COLO668 (cell line): ENCODE results near the gene CCNO.
A peak's percentile ranks its signal among the peaks of the same experiment; 100 is the strongest.

Source experiments
- DNase-seq: peaks from one replicate; lab custom pipeline; 2025; ENCODE audit not compliant: unreplicated experiment; lab: John Stamatoyannopoulos, UW

Gene CCNO, protein sequence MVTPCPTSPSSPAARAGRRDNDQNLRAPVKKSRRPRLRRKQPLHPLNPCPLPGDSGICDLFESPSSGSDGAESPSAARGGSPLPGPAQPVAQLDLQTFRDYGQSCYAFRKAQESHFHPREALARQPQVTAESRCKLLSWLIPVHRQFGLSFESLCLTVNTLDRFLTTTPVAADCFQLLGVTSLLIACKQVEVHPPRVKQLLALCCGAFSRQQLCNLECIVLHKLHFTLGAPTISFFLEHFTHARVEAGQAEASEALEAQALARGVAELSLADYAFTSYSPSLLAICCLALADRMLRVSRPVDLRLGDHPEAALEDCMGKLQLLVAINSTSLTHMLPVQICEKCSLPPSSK

DNA sequence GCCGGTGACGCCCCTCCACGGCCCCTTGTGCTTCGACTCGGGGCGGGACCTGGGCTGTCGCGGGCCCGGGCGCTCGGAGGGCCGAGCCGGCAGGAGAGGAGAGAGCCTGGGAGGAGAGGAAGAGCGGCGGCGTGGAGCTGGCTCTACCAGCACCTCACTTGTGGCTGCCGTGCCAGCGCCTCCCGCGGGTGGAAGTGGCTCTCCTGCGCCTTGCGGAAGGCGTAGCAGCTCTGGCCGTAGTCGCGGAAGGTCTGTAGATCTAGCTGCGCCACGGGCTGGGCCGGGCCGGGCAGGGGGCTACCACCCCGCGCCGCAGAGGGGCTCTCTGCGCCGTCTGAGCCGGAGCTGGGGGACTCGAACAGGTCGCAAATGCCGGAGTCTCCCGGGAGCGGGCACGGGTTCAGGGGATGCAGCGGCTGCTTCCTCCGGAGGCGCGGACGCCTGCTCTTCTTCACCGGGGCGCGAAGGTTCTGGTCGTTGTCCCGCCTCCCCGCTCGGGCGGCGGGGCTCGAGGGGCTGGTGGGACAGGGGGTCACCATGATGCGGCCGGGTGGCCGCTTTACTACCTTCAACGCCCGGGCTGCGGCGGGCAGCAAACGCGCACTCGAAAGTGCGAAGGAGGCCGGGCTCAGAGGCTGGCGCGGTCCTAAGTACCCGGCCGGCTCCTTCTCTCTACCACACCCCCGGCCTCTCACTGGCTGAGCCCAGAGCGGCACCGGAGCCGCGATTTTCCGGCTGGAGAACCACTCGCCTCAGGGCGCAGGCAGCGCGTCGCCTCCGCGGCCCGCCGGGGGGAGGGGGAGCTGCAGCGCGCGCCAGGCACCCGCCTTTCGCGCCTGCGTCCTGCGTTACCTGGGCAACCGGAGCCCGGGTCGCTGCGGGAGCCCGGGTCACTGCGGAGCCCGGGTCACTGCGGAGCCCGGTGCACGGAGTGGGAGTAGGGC is at the start of gene CCNO:
TSS of gene CCNO (minus strand) at position 624 of the 944 bp plus-strand sequence. CDS start at position 539, 85 bp downstream.
- peak; percentile 74 for DNase-seq

DNA sequence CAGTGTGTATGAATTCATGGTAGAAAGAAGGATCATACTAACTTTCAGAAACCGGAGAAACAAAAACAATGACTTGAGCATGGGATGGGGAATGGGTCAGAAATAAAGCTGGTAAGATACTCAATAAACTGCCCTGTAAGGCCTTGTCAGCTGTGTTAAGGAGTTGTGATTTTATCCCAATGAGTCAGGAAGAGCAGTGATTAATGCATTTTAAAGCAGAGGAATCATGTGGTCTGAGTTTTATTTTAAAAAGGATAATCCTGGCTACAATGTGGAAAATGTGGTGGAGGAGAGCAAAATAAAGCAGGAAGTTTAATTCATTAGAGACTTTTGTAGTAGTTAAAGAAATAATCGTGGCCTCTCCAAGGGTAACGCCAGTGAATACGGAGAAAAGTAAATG is 45.4 kb upstream of the CCNO start:
- DNase-seq = no peak

DNA sequence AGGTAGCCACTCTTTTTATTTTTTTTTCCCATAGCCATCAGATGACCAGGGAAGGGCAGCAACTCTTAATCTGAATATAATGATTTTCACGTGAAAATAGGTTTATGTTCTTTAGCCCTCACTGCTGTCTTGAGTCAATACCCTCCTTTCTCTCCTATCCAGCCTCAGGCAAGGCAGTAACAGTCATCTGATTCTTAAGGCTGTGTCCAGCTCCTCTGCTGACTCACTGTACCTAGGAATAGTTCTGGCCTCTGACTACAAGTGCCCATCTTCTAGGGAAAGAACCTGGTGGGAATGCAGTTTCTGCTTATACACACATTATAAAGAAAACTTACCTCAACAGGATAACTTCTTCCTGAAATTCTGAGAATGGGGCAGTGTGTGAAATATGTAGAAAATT is 43.4 kb upstream of the CCNO start:
- no peak for DNase-seq

DNA sequence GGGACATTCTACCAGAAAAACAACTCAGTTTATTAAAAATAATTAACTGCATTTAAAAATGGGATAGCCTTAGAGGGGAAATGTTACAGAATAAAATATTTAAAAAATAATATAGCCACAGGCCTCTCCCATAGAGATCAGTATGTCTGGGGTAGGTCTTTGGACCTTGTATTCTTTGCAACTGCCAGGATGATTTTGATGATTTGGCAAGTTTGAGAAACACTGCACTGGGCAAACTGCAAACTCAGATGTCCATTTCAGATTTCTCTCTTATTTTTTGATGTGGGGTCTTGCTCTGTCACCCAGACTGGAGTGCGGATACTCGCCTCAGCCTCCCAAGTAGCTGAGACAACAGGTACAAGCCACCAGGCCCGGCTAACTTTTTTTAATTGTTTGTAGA is 24.9 kb upstream of the CCNO start:
- no peak for DNase-seq

DNA sequence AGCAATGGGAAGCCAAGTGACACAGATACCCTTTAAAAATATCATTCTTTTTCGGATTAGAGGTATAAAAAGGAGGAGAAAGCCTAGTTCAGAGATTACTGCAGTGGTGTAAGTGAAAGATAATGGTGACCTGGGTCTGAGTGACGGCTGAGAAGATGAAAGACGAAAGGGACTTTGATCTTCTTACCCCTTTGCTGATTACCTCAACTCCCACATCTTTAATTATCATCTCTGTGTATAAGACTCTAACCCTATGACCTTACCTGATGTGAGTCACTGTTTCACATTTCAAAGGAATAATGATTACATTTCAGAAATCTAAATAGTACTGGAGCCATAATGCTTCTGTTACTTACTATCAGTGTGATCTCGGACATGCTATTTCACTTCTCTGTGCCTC is 21.4 kb upstream of the CCNO start:
- DNase-seq = no peak

DNA sequence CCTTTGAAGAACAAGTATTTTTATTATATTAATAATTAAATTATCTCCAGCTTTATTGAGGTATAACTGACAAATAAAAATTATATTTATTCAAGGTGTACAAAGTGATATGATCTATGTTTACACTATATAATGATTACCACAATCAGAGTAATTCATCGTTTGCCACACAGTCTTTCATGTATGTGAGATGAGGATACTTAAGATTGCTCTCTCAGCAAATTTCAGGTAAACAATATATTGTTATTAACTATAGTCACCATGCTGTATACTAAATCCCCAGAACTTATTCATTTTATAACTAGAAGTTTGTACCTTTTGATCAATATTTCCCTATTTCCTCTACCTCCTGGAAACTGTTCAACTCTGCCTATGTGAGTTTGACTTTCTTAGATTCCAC is 16.7 kb upstream of the CCNO start:
- DNase-seq = no peak

DNA sequence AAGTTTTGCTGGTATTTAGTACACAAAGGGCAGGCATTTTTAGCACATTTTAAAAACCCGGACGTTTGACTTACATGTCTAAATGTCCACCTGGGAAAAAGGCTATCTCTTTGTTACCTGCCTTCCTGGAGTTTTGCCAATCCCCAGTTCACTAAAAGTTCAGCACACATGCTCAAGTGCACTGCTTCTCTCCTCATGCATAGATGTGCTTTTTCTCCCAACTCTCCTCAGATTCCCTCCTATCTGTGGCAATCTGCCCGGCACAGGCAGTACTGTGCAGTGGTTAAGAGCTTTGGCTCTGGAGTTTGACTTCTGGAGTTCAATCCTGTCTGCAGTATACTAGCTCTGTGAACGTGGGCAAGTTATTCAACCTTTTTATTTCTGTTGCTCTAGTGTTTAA is 8.3 kb upstream of the CCNO start:
- no peak for DNase-seq

DNA sequence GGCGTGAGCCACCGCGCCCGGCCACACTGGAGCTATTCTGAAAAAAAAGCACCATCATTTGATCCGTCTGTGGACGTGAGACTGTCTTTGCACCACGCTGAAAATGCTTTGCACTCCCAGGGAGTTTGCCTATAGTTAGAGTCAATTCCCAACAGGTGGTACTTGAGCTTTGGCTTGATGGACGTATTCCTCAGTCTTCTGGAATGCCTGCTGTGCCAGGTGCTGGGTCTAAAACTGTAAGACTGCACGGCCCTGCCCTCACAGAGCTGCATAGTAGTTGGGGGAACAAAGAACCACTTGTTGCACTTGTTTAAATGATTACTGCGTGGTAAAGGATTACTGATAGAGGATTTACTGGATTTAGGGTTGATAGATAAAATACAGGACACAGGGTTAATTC is 3.4 kb upstream of the CCNO start:
- no peak for DNase-seq

DNA sequence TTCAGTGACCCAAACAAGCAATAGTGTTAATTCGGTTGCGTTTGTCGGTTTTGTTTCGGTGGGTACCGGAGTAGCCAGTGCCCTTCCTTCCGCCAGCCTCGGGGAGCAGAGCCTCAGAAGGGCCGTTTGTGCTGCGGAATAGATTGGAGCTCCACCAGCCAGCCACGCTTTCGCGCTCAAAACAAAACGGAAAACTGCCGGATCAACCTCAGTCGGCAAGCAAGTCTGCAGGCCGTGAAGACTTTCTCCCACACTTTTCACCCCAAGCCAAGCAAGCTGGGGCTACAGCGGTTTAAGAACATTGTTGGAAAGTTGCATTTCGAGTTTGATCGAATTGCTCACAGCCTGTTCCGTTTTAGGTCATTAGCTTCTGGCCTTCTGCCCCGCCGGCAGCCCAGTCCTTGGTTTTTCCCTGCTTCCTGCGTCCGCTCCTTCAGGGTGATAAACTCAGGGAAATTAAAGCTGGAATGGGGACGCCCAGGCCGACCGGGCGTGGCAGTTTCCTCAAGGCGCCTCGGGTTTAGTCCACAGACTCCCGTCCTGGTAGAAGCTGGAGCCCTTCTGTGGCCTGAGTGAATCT is 803 bp upstream of the CCNO start:
- no peak for DNase-seq

DNA sequence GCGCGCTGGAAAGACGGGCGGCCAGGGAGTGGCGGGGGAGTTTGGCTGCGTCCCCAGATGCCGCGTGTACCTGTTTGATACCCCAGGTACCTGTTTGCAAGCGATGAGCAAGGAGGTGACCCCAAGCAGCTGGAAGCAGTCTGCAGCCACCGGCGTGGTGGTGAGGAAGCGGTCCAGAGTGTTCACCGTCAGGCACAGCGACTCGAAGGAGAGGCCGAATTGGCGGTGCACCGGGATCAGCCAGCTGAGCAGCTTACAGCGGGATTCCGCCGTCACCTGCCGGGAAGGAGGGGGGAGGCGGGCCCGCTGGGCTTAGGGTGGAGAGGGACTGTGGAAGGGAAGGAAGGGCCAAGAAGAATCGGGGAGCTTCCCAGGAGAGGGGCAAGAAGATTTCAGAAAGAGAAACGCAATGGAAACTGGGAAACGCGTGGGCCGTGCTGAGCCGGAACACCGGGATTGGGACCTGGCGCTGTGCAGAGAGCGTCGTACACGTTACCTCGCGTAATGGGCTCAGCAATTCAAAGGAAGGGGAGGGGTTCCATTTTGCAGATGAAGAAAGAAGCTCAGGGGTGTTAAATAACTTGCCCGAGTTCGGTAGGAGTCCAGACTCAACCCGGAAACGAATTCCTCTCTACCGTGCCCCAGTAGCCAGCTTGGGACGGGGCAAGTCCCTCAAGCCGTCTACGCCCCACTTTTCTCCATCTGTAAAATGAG is 980 bp downstream of the CCNO start:
- DNase-seq = peak; percentile 39

DNA sequence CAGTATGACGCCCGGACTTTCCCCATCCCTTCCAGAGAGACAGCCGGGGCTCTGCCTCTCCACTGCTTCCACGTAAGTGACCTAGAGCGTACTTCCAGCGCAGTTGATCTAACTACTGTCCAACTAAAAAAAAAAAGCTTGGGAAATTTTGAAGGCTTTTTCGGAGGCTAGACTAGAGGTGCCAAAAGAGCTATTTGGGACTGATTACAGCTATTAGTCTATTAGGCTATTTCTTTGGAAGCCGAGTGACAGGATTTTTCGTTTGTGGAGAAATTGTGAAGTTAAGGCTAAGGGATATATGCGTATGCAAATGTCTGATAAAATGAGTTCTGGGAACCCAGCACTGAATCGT is 1.5 kb downstream of the CCNO start:
- DNase-seq = no peak

DNA sequence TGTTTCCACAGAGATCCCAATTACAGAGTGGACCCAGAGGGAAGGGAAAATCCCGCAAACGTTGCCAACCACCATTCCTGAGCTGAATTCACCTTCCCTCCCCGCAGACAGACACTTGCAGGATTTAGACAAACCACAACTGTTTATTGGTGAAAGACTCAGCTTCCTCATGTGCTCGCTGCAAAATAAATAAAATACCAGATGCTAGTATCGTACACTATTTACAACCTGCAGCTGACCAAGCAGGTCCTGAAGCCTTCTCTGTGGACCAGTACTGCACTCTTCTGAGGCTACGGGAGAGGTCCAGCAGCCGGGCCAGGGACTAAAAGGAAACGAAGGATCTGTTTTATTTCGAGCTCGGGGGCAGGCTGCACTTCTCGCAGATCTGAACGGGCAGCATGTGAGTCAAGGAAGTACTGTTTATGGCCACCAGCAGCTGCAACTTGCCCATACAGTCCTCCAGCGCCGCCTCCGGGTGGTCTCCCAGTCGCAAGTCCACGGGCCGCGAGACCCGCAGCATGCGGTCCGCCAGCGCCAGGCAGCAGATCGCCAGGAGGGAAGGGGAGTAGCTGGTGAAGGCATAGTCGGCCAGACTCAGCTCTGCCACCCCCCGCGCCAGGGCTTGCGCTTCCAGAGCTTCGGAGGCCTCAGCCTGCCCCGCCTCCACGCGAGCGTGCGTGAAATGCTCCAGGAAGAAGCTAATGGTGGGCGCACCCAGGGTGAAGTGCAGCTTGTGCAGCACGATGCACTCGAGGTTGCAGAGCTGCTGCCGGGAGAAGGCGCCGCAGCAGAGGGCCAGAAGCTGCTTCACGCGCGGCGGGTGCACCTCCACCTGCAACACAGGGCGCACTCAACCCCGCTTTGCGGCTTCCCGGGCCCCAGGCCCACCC is 2.1 kb downstream of the CCNO start:
- peak; percentile 29 for DNase-seq

DNA sequence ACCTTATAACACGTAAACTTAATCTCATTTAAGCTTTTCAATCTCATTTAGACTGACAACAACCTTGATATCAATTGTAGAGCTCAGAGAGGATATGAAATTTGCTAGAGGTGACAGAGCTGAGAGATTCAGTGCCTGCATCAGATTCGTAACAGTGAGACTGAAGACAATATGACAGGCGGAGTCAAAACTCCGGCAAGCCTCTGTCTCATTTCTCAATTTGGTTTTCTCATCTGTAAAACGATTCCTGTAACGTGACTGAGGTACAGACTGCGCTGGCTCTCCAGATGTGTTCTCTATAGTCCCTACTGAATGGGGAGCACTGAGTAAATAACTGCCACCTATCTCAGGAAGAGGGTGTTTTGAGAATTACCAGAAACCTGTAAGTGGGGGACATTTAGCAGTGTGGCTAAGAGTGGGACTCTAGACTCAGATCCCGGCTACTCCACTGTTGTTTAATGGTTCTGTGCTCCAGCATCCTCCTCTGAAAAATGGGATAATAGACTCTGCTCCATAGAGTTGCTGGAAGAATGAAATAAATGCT is 3.2 kb downstream of the CCNO start:
- DNase-seq = no peak

DNA sequence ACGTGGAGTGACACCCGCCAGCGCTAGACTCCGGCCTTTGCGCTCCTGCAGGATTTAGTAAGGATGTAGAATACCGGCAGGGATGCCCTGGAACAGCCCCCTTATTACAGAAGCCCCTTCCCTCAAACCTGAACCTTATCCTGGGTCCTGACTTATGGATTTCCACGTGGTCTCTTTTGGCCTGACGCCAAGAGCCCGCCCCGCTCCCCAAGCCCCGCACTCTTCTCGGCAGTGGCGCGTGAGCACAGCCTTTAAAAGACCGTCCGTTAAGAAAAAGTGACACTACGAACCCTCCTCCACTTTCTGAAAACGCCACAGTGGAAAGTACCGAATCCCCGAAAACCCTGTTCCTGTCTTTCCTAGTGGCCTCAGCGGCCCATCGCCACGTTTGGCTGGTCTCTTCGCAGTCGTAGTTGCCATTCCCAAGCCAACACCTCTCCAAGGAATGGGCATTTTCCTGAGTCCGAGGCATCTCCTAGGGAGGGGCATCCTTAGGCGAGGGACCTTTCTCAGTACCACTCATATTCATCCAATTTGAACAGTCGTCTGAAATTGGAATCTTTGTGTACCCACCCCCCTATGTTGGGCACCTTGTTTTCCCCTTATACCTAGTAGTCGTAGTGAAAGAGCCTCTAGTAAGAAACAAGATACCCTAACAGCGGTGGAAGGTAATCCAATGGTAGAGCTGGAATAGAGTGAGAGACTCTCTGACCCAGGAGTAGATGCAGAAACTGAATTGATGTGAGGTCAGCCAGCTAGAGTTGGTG is 5.6 kb downstream of the CCNO start:
- no peak for DNase-seq

DNA sequence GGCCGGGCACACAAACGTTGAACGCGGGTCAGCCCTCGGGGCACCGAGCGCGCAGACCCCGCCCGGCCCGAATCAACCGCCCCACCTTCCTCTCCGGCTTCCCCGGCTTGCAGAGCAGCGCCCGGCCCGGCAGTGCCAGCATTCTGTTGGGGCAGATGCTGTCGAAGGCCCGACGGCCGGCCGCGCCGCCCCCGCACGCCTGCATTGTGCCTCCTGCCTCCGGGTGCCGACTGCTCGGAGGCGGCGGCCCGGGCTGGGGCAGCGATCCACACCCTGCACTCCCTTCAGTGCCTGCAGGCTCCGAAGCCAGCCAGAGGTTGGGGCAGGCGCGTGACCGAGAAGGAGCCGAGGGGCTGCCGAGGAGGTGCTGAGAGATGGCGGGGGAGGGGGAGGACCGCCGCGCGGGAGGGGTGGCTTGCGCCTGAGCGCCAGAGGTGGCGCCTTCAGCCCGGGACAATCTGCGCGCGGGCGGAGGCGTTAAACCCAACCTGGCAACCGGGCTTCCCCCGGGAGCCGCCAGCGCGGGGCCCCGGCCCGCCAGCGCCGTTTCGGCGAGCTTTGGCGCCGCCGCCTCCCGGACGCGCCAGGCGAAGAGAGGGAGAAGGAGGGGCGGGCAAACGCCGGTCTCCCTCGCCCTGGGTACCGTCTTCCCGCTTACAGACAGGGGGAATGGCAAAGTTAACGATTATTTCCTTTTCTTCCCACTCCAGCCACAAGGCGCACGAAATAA is 6.3 kb downstream of the CCNO start, which contains the start of gene MCIDAS:
TSS of gene MCIDAS (minus strand) at position 382 of the 730 bp plus-strand sequence. CDS start at position 205, 177 bp downstream.
- peak; percentile 54 for DNase-seq

DNA sequence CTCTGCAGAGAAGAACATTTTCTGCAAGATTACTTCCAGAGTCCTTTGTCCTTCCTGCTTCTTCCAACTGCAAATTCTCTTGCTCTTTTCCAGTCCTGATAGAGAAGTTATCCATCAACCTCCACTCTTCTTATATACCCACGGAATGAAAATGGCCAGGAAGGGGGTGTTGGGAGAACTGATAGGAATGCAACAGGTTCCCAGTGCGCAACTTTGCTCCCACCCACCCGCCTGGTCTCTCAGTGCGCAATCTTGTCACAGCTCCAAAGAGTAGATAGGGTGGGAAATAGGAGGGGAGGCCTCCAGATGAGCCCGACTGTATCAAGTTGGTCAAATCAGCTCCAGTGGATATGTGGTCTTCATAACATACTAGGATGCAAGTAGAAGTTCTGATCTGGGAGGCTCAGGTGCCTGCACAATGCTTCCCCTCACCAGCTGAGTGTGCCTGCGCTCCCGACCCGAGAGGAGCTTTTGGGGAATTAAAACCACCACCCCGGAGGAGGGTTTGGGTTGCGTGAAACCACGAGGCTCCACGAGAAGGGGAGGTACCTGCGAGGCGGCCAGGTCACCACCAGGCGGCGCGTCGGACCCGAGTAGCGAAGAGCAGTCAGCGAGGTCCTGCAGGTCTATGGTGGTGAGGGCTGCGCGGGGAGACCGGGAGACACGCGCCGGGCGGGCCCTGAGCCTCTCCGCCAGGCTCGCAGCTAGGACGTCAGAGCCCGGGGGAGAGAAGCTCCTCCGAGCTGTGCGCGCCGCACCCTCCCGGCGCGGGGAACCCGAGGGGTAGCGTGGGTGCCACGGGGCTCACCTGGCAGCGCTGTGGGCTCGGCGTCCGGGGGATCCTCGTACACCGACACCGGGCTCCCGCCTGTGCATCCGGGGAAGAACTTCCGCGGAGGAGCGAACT is 7.1 kb downstream of the CCNO start:
- DNase-seq = peak; percentile 69

DNA sequence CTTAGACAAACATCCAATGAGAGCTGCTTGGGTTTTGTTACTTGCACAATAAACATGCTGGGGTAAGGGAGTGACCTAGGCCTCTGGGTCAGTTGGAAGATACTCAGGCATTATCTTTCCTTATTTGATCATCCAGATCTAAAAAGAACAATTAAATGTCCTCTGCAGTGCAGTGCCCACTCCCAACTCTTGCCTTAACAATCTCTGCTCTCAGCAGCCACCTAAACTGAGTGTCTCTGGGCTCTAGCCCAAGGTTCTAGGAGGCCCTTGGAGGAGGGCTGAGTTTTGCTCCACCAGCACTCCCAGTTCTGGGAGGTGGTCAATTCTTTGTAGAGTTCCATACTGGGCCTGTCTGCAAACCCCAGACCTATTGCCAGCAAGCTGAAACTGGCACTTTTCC is 8.1 kb downstream of the CCNO start:
- no peak for DNase-seq
